Adrenal gland (tissue), 12 donors: ENCODE results near the gene MED4. TPM values are rescaled to one million over a fixed set of nuclear protein-coding genes. Genes with fewer than 3 reads are reported as not detected.

ENCODE experiments used
- DNase-seq, 7 donors: peaks; one replicate each; pipeline ENCODE4 v3.0.0-alpha.2; 2019 to 2020
- H3K27ac ChIP-seq, 5 donors: fragments of 200-600 bp; sonication (generic) in 4 of 5; 1 replicate in 3 of 5; 2 replicates in 2 of 5; pipeline versions ENCODE4 v1.5.1 to v1.8.0; 2016 to 2020; ENCODE audit warnings: mild to moderate bottlenecking in 1 of 5
- H3K27me3 ChIP-seq: fragments of 200-600 bp; 2 replicates; pipeline ENCODE4 v1.8.0; 2021
- H3K36me3 ChIP-seq, 2 donors: fragments of 200-600 bp; replicated peaks in 1 of 2; 1 replicate in 1 of 2; 2 replicates in 1 of 2; pipeline versions ENCODE4 v1.5.1 to v1.8.0; 2018 to 2022
- H3K4me1 ChIP-seq, 2 donors: fragments of 200-600 bp; replicated peaks in 1 of 2; 1 replicate in 1 of 2; 2 replicates in 1 of 2; pipeline versions ENCODE4 v1.5.1 to v1.8.0; 2018 to 2021
- H3K4me3 ChIP-seq, 4 donors: fragments of 200-600 bp; sonication (generic) in 3 of 4; one replicate each; pipeline ENCODE4 v1.5.1; 2016 to 2018
- H3K9me3 ChIP-seq, 3 donors: fragments of 200-600 bp; sonication (generic) in 1 of 3; replicated peaks in 1 of 3; 1 replicate in 2 of 3; 2 replicates in 1 of 3; pipeline versions ENCODE4 v1.5.1 to v1.8.0; 2016 to 2021
- CTCF ChIP-seq, 6 experiments: fragments of 450-650 bp in 4 of 6; fragments of 200-600 bp in 2 of 6; sonication (generic) in 1 of 6; IDR thresholded peaks; 1 replicate in 5 of 6; 2 replicates in 1 of 6; pipeline versions ENCODE4 v1.5.1 to v1.8.0; 2016 to 2021; ENCODE audit warnings: antibody characterized with exemption in 6 of 6, mild to moderate bottlenecking in 2 of 6, moderate library complexity in 1 of 6
- POLR2A ChIP-seq, 2 donors: fragments of 450-650 bp; IDR thresholded peaks; one replicate each; pipeline ENCODE4 v1.6.1; 2017; ENCODE audit warnings: antibody characterized with exemption in 2 of 2, mild to moderate bottlenecking in 2 of 2, moderate library complexity in 1 of 2
- WGBS, 4 donors: extraction: QIAGEN DNeasy Blood & Tissue Kit in 2 of 4; methylation state at CpG; one replicate each; pipeline versions ENCODE4 v1.1.5 to v1.1.7; 2013 to 2017; 5-methylcytosine and 5-hydroxymethylcytosine counted together
- intact Hi-C, 2 donors: fragments of 100-400 bp; cut with DNase I; formaldehyde crosslinking; loops; one replicate each; pipeline versions ENCODE4 v1.14.1 to v1.15.0; 2022 to 2023
- polyA plus RNA-seq, 3 donors: library from polyadenylated mRNA; stranded (reverse); fragments of 200-250 nt in 2 of 3; fragments of 350-450 nt in 1 of 3; fragmentation: Illumina TruSeq in 1 of 3; extraction: RNeasy Lipid Tissue Mini Kit (QIAGEN cat#74804) in 1 of 3; gene quantifications; one replicate each; pipeline ENCODE4 v1.2.3, GENCODE V29; 2013 to 2014
- small RNA-seq, 2 donors: library from RNA; depleted of rRNA; stranded (forward); fragments of <200 nt; gene quantifications; one replicate each; pipeline ENCODE3, GENCODE V24; 2016
- total RNA-seq, 9 donors: library from RNA; depleted of rRNA in 4 of 9; stranded (reverse); fragments of >200 nt in 4 of 9; fragments of 120-200 nt in 1 of 9; fragmentation: NEBNext Ultra II Directional in 1 of 9; extraction: Animal tissue kit (Norgen Biotek cat#: 25700) in 1 of 9; gene quantifications; one replicate each; pipeline versions ENCODE4 v1.1.0 to v1.2.4, GENCODE V29; 2013 to 2023
- donor health status: healthy with polysubstance abuse.
- donor health status: Bipolar disorder and iron deficiency.
- donor health status: DM: yes; HTN: yes; CAD: no.
- donor health status: DM: no; HTN: no; CAD: no.
- donor health status: DM: no; HTN: no; CAD: no.
- donor health status: DM: yes; HTN: yes; CAD: no.

Gene MED4
- total and polyA plus RNA-seq, 12 donors: 12.9 to 93.1 (median 36.7) TPM

DNA sequence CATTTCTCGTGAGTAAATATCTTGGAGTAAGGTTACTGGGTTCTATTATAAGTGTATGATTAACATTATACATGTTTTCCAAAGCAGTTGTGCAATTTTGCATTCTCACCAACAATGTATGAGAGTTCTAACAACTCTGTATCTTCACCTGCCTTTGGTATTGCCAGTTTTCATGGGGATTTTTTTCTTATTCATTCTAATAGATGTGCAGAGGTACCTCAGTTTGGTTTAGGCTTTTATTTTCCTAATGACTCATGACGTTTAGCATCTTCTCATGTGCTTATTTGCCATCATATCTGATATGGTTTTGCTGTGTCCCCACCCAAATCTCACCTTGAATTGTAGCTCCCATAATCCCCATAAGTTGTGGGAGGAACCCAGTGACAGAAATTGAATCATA lies 65.0 kb downstream of the MED4 start:
- Histone ChIP-seq H3K4me1 (no peaks in the 10 kb centered on the region), H3K9me3 (no peaks in the 10 kb centered on the region), H3K27ac (no peak overlapping the region), H3K4me3 (no peak overlapping the region), H3K36me3 (no peaks in the 10 kb centered on the region), H3K27me3 (no peaks in the 10 kb centered on the region)
- intact Hi-C loops: loop anchor here in 1 of 2 donors (10.0 kb wide), 1 partner anchor 65 kb away; the partner anchor contains the start of gene MED4
- no peak for DNase-seq
- WGBS, 4 donors: 71 to 96% (median 88%) methylated on average over 2 of the region's 2 CpGs
- TF ChIP-seq POLR2A (IDR thresholded peaks at IDR 0.05) (no peak), CTCF (IDR thresholded peaks at IDR 0.05) (no peak)

DNA sequence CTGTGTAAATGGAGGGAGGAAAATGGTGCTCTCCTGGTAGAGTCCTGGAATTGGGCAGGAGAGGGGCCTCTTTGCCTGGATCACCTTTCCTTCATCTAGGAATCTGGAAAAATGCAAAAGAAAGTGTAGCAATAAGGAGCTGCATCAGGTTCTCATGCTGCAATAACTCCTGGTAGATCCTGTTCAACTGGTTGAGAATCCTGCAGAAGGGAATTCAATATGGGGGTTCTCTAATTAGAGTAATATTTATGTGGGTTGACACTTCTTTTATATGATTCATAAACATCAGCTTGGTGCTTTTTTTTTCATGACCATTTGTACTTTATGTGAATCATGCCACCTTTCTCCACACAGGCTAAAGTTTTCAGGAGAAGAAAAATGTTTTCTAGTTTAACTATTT lies 66.8 kb downstream of the MED4 start:
- no peak for TF ChIP-seq CTCF (IDR thresholded peaks at IDR 0.05)
- no peak for TF ChIP-seq POLR2A (IDR thresholded peaks at IDR 0.05)
- Histone ChIP-seq H3K4me1 (no peaks in the 10 kb centered on the region), H3K36me3 (no peaks in the 10 kb centered on the region), H3K9me3 (no peaks in the 10 kb centered on the region), H3K27me3 (no peaks in the 10 kb centered on the region), H3K4me3 (no peak overlapping the region), H3K27ac (no peak overlapping the region)
- intact Hi-C loops: no loop called here
- no peak for DNase-seq

Small RNA genes lying within 50 kb of the gene (small RNA-seq; reads per million reads assigned to genes)
- gene POLR2KP2: 0 reads per million in 2 donors

Other genes starting within 250 kb of the MED4 start
- gene SUCLA2, start 93.8 kb downstream of the MED4 start, total RNA-seq: 10 to 100 TPM; 37.0 to 93.2 (median 55.8) TPM
- 100 to 1,000 TPM in 1 of 3 donors, 10 to 100 TPM in 2; 20.4 to 104 (median 24.2) TPM for gene SUCLA2, start 93.8 kb downstream of the MED4 start, polyA plus RNA-seq
- 10 to 100 TPM in 7 of 9 donors, 1 to 10 TPM in 2; 4.0 to 18.4 (median 12.0) TPM for gene NUDT15, start 57.4 kb downstream of the MED4 start, total RNA-seq
- gene NUDT15, start 57.4 kb downstream of the MED4 start, polyA plus RNA-seq: 10 to 100 TPM; 12.1 to 20.1 (median 13.6) TPM
- gene ITM2B, start 138.1 kb upstream of the MED4 start, total RNA-seq: 100 to 1,000 TPM; 381 to 935 (median 735) TPM
- gene ITM2B, start 138.1 kb upstream of the MED4 start, polyA plus RNA-seq: 1,000 to 10,000 TPM in 1 of 3 donors, 100 to 1,000 TPM in 2; 229 to 1,235 (median 504) TPM
- gene RB1, start 208.6 kb upstream of the MED4 start, total RNA-seq: 10 to 100 TPM; 26.1 to 78.0 (median 49.7) TPM
- gene RB1, start 208.6 kb upstream of the MED4 start, polyA plus RNA-seq: 10 to 100 TPM; 10.4 to 42.6 (median 14.5) TPM